NOMO-1 (cell line): Measurements from ENCODE around the gene ZBTB17.
"Not testable (repeated sequence)": the region's sequence is repeated elsewhere in the genome, so short reads cannot be mapped to it uniquely, and the experiment has no call there.

Experiments used
- DNase-seq, 2 experiments: peaks; one replicate each; lab custom pipeline; 2025; ENCODE audit not compliant: unreplicated experiment in 2 of 2; lab: John Stamatoyannopoulos, UW

Gene ZBTB17

GRCh38 chr1:15939181-15940109 lies 36.5 kb downstream of the ZBTB17 start:
- no peak for DNase-seq

DNA sequence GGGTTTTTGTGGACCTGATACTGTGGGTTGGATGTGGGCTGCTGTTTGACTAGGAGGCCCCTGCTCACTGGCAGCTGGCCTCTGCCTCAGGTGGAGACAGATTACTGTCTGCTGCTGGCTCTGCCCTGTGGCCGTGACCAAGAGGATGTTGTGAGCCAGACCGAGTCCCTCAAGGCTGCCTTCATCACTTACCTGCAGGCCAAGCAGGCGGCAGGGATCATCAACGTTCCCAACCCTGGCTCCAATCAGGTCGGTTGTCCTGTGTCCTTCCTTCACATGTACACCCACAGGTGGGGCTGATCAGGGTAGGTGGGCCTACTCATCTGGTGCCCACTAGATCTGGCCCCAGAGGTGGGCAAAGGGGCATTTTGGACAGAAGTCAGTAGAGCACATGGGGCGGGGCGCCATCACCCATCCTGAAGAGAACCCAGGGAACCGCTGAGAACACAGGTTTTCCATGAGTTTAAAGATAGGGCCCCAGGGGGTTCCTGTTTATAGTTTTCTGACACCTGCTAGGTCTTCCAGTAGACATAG lies 37.2 kb downstream of the ZBTB17 start:
- no peak for DNase-seq

DNA sequence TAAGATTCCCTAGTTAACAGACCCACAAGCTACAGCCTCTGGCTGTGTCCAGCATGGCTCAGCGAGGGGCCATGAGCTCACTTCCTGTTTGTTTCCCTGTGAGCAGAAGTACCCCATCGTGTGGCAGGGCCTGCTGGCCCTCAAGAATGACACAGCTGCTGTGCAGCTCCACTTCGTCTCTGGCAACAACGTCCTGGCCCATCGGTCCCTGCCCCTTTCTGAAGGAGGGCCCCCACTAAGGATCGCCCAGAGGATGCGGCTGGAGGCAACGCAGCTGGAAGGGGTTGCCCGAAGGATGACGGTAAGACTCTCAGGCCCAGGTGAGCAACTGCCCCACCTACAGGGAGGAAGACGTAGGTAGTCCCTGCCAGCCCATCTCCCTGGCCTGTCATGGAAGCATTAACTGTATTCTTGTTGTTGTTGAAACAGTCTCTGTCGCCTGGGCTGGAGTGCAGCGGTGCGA lies 38.2 kb downstream of the ZBTB17 start:
- peak in 1 of 2 experiments; percentile 9 for DNase-seq

- no peak for DNase-seq
Measured at GRCh38 chr1:15937146-15937545, 38.8 kb downstream of the ZBTB17 start.

- no peak for DNase-seq
Measured at GRCh38 chr1:15936025-15936424, 39.9 kb downstream of the ZBTB17 start.

DNA sequence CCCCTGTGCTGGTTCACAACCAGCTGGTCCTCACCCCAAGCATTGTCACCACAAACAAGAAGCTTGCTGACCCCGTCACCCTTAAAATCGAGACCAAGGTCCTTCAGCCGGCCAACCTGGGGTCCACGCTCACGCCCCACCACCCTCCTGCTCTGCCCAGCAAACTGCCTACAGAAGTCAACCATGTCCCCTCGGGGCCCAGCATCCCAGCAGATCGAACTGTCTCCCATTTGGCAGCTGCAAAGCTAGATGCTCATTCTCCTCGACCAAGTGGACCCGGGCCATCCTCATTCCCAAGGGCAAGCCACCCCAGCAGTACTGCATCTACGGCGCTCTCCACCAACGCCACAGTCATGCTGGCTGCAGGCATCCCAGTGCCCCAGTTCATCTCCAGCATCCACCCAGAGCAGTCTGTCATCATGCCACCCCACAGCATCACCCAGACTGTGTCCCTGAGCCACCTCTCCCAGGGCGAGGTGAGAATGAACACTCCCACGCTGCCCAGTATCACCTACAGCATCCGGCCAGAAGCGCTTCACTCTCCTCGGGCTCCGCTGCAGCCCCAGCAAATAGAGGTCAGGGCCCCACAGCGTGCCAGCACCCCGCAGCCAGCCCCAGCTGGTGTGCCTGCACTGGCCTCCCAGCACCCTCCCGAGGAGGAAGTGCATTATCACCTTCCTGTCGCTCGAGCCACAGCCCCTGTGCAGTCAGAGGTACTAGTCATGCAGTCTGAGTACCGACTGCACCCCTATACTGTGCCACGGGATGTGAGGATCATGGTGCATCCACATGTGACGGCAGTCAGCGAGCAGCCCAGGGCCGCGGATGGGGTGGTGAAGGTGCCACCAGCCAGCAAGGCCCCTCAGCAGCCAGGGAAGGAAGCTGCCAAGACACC lies 40.6 kb downstream of the ZBTB17 start:
- DNase-seq: no peak

GRCh38 chr1:15934211-15935055 lies 41.5 kb downstream of the ZBTB17 start:
- no peak for DNase-seq

- no peak for DNase-seq
Measured at GRCh38 chr1:15933684-15934083, 42.2 kb downstream of the ZBTB17 start.

DNA sequence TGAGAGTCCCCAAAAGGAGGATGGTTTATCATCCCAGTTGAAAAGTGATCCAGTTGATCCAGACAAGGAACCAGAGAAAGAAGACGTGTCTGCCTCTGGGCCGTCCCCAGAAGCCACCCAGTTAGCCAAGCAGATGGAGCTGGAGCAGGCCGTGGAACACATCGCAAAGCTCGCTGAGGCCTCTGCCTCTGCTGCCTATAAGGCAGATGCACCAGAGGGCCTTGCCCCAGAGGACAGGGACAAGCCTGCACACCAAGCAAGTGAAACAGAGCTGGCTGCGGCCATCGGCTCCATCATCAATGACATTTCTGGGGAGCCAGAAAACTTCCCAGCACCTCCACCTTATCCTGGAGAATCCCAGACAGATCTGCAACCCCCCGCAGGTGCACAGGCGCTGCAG lies 43.3 kb downstream of the ZBTB17 start:
- no peak for DNase-seq

- DNase-seq: no peak
Measured at GRCh38 chr1:15931884-15932283, 44.0 kb downstream of the ZBTB17 start.

DNA sequence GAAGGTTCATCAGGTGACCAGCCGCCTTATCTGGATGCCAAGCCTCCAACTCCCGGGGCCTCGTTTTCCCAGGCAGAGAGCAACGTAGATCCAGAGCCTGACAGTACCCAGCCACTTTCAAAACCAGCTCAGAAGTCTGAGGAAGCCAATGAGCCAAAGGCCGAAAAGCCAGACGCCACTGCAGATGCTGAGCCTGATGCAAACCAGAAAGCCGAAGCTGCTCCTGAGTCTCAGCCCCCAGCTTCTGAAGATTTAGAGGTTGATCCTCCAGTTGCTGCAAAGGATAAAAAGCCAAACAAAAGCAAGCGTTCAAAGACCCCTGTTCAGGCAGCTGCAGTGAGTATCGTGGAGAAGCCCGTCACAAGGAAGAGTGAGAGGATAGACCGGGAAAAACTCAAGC lies 44.5 kb downstream of the ZBTB17 start:
- DNase-seq: no peak

DNA sequence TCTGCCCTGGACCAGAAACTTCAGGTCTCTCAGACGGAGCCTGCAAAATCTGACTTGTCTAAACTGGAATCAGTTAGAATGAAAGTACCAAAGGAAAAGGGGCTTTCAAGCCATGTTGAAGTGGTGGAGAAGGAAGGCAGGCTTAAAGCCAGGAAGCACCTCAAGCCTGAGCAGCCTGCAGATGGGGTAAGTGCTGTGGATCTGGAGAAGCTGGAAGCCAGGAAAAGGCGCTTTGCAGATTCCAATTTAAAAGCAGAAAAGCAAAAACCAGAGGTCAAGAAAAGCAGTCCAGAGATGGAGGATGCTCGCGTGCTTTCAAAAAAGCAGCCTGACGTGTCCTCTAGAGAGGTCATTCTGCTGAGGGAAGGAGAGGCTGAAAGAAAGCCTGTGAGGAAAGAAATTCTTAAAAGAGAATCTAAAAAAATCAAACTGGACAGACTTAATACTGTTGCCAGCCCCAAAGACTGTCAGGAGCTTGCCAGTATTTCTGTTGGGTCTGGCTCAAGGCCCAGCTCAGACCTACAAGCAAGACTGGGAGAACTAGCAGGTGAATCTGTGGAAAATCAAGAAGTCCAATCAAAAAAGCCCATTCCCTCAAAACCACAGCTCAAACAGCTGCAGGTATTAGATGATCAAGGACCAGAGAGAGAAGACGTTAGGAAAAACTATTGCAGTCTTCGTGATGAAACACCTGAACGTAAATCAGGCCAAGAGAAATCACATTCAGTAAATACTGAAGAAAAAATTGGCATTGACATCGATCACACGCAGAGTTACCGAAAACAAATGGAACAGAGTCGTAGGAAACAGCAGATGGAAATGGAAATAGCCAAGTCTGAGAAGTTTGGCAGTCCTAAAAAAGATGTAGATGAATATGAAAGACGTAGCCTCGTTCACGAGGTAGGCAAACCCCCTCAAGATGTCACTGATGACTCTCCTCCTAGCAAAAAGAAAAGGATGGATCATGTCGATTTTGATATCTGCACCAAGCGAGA lies 46.6 kb downstream of the ZBTB17 start:
- DNase-seq: no peak

DNA sequence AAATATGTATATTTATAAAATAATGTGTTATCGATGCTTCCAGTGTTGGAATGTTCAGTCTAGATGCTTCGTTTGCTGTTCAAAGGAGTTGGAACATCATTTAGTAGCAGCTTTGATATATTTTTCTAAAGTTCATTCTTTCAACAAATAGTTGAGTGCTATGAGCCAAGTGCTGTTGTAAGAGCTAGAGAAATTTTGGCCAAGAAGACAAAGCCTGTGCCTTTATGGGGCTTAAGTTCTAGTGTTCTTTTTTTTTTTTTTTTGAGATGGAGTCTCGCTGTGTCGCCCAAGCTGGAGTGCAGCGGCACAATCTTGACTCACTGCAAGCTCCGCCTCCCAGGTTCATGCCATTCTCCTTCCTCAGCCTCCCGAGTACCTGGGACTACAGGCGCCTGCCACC lies 49.5 kb downstream of the ZBTB17 start:
- not testable (repeated sequence) for DNase-seq

DNA sequence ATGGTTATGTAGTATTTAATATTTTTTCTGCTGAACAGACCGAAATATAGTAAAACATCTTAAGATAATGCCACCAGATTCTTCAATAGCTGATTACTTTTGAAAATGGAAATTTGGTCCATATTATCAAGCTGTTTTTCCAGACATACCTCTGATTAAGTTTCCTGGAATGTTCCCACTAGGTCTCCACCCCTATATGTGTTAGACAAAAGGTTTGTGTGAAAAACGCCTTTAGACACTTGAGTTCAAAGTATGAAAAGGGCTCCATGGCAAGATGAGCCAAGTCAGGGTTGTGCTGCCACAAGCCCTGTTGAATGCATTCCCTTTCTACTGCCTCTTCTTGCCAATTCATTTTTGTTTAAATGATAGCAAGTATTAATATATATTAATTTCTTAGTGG lies 52.7 kb downstream of the ZBTB17 start:
- no peak for DNase-seq

DNA sequence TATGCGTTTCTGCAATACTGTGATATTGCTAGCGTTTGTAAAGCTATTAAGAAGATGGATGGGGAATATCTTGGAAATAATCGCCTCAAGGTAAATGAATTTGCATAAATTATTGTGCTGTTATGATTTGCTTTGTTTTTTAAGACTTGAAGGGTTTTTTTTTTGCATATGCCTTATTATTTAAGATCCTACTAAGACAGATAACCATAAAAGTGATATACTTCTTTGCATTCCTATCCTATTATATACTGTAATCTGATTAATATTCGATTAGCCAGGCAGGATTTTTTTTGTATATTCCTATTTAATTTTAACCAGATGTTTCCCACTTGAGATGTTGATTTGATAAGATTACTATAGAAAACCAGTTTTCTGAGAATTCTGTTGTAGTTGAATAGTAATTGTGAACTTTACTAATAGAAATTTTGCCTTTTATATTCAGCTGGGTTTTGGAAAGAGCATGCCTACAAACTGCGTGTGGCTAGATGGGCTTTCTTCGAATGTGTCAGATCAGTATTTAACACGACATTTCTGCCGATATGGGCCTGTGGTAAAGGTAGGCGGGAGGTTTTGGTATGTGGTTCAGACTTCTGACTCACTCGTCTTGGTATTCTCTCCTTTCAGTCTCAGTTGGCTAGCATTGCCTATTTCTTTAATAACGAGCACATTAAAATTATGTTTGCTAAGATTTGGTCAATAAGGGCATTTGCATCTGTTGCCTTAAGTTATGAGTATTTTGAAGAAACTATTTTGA lies 56.8 kb downstream of the ZBTB17 start:
- no peak for DNase-seq

GRCh38 chr1:15916916-15917315 lies 59.0 kb downstream of the ZBTB17 start:
- no peak for DNase-seq

GRCh38 chr1:15916417-15916816 lies 59.5 kb downstream of the ZBTB17 start:
- DNase-seq: no peak

DNA sequence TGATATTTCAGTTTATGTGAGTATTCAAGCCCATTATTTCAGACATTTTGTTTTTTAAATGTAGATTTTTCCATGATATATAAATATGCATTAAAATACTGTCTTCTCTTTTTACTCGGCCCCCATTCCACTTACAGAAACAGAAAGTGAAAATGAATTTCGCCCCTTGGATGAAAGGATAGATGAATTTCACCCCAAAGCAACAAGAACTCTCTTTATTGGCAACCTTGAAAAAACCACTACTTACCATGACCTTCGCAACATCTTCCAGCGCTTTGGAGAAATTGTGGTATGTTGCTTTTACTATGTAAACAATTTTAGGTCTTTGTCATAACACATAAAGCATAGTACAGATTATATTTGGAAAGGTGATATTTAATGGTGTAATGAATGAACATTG lies 59.9 kb downstream of the ZBTB17 start:
- no peak for DNase-seq
